ENCODE results near the gene OR52E4.

Gene OR52E4

GRCh38 chr11:5929571-5930368, 49.3 kb downstream of the OR52E4 start:
- no peak for DNase-seq

GRCh38 chr11:5930614-5931013, 50.2 kb downstream of the OR52E4 start:
- no peak for DNase-seq

GRCh38 chr11:5931061-5931460, 50.6 kb downstream of the OR52E4 start:
- DNase-seq, result no peak

DNA sequence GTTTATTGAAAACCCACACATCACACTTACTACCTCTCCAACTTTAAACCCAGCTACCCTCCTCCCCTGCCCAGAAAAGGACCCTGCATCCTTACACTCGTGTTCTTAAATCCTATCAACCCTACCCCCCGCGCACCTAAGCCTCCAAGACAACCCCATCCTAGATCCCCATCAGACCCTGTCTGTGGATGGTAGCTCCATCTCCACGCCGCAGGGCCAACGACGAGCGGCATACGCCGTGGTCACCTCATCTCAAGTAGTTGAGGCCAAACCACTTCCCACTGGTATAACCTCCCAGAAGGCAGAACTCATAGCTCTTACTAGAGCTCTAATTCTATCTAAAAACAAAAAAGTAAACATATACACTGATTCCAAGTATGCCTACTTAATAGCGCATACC, 52.2 kb downstream of the OR52E4 start:
- DNase-seq, result no peak

DNA sequence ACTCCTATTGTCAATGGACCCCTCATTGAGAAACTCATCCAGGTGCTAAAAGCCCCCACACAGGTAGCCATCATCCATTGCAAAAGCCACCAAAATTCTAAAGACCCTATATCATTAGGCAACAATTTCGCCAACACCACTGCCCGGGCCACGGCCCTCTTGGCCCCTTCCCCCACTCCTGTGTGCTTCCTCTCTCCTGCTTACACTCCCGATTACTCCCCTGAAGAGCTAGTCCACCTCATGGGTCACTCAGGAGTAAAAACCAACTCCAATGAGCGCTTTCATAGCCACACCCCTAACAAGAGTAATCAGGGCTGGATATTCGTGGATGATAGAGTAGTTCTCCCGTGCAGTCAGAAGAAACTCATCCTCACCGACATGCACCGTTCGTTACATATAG, 52.7 kb downstream of the OR52E4 start:
- no peak for DNase-seq
